GM12878 (cell line): ENCODE data around the gene YKT6. TPM values are rescaled to one million over a fixed set of nuclear protein-coding genes. Genes with fewer than 3 reads are reported as not detected.

Experiments used
- ATAC-seq: fragments of 200-7000 bp; cut with Tn5 transposase; 3 replicates; pipeline ENCODE4 v1.9.1; 2020; ENCODE audit warnings: mild to moderate bottlenecking, moderate library complexity
- BruUV-seq: library from RNA; stranded (reverse); fragments of 400-500 nt; replicated peaks from 2 replicates; lab custom pipeline; 2021; lab: Mats Ljungman, UMichigan
- CTCF ChIA-PET: fragments of 300-600 bp; sonication (Branson Sonifier 250); formaldehyde crosslinking; extraction: SDS; loops from one replicate; lab custom pipeline; 2021; ENCODE audit warnings: inconsistent platforms; lab: Yijun Ruan, JAX
- POLR2A ChIA-PET: fragments of 350-600 bp; formaldehyde crosslinking; extraction: SDS; loops from one replicate; lab custom pipeline; 2021; ENCODE audit warnings: inconsistent platforms; lab: Charles Lee
- RAD21 ChIA-PET: fragments of 300-600 bp; sonication (Branson Sonifier 250); formaldehyde crosslinking; loops from one replicate; lab custom pipeline; 2023; ENCODE audit warnings: antibody characterized with exemption; ENCODE audit not compliant: unreplicated experiment; lab: Charles Lee
- SMC1A ChIA-PET: fragments of 300-600 bp; sonication (Branson Sonifier 250); formaldehyde crosslinking; loops from one replicate; lab custom pipeline; 2023; ENCODE audit not compliant: unreplicated experiment, uncharacterized antibody; lab: Charles Lee
- DNase-seq: peaks from one replicate; pipeline ENCODE4 v3.0.0-alpha.2; 2011; ENCODE audit warnings: low read depth, low spot score
- FAIRE-seq: peaks from 3 replicates; lab custom pipeline; 2011; peaks lifted over from hg19 to GRCh38; lab: Jason Lieb, UNC
- H2AFZ ChIP-seq: 2 replicates; pipeline ENCODE4 v1.6.0; 2011; ENCODE audit warnings: low read depth, low read length, control low read depth; ENCODE audit not compliant: control insufficient read depth
- H3K27ac ChIP-seq: 2 replicates; pipeline ENCODE4 v1.5.1; 2011; ENCODE audit warnings: control low read depth; ENCODE audit not compliant: control insufficient read depth, insufficient read depth
- H3K27me3 ChIP-seq, 2 experiments: replicated peaks in 1 of 2; 2 replicates each; pipeline versions ENCODE4 v1.6.0 to v1.6.1; 2011; ENCODE audit warnings: low read length in 1 of 2; ENCODE audit not compliant: control insufficient read depth in 2 of 2, insufficient read depth in 2 of 2
- H3K36me3 ChIP-seq, 2 experiments: 2 replicates each; pipeline ENCODE4 v1.5.1; 2011; ENCODE audit warnings: low read length in 1 of 2; ENCODE audit not compliant: control insufficient read depth in 2 of 2, insufficient read depth in 2 of 2
- H3K4me1 ChIP-seq: 2 replicates; pipeline ENCODE4 v1.6.1; 2011; ENCODE audit warnings: mild to moderate bottlenecking, low read length, moderate library complexity, mixed read lengths; ENCODE audit not compliant: control insufficient read depth, insufficient read depth
- H3K4me2 ChIP-seq: 2 replicates; pipeline ENCODE4 v1.6.0; 2011; ENCODE audit warnings: control low read depth; ENCODE audit not compliant: control insufficient read depth, insufficient read depth
- H3K4me3 ChIP-seq: fragments of 200-600 bp; sonication (generic); 2 replicates; pipeline ENCODE4 v1.5.1; 2016
- H3K79me2 ChIP-seq: 2 replicates; pipeline ENCODE4 v1.6.0; 2011; ENCODE audit warnings: low read length; ENCODE audit not compliant: control insufficient read depth, insufficient read depth
- H3K9ac ChIP-seq: 2 replicates; pipeline ENCODE4 v1.8.0; 2011; ENCODE audit warnings: low read length, control low read depth, mixed read lengths; ENCODE audit not compliant: control insufficient read depth, insufficient read depth
- H3K9me3 ChIP-seq: replicated peaks from 3 replicates; pipeline ENCODE4 v1.5.1; 2011; ENCODE audit warnings: mild to moderate bottlenecking, low read length; ENCODE audit not compliant: control insufficient read depth, insufficient read depth
- H4K20me1 ChIP-seq: 2 replicates; pipeline ENCODE4 v1.6.0; 2011; ENCODE audit not compliant: control insufficient read depth, insufficient read depth
- CHD1 ChIP-seq: IDR thresholded peaks from 2 replicates; pipeline ENCODE4 v1.6.1; 2012; ENCODE audit warnings: low read depth, low read length, improper control_type of control experiment
- CHD4 ChIP-seq: fragments of 200-600 bp; sonication (generic); IDR thresholded peaks from 2 replicates; pipeline ENCODE4 v1.6.1; 2016; ENCODE audit warnings: mild to moderate bottlenecking
- CREM ChIP-seq: IDR thresholded peaks from 2 replicates; pipeline ENCODE4 v1.6.1; 2014; ENCODE audit warnings: antibody characterized with exemption, low read depth
- CTCF ChIP-seq, 3 experiments: IDR thresholded peaks in 2 of 3; conservative IDR thresholded peaks in 1 of 3; 2 replicates each; pipeline ENCODE4 v1.5.1; 2011; ENCODE audit warnings: low read depth in 3 of 3, low read length in 3 of 3, mild to moderate bottlenecking in 3 of 3, control low read depth in 2 of 3, moderate library complexity in 2 of 3, inconsistent platforms in 1 of 3, mixed read lengths in 1 of 3; ENCODE audit not compliant: control insufficient read depth in 2 of 3, insufficient read depth in 1 of 3; ENCODE audit errors: extremely low read depth in 1 of 3
- EED ChIP-seq: sonication (generic); IDR thresholded peaks from 2 replicates; pipeline ENCODE4 v1.6.1; 2016; ENCODE audit warnings: antibody characterized with exemption, low read depth
- EZH2 ChIP-seq: IDR thresholded peaks from 2 replicates; pipeline ENCODE4 v1.6.1; 2012; ENCODE audit warnings: low read depth, mild to moderate bottlenecking, control low read depth, inconsistent platforms, low read length, borderline replicate concordance; ENCODE audit not compliant: control insufficient read depth
- GABPA ChIP-seq: IDR thresholded peaks from 2 replicates; pipeline ENCODE4 v1.6.1; 2014; ENCODE audit warnings: antibody characterized with exemption, low read depth, mild to moderate bottlenecking, inconsistent platforms
- LARP7 ChIP-seq: fragments of 450-650 bp; IDR thresholded peaks from 2 replicates; pipeline ENCODE4 v1.6.1; 2017; ENCODE audit warnings: mild to moderate bottlenecking
- MTA2 ChIP-seq: fragments of 450-650 bp; IDR thresholded peaks from 2 replicates; pipeline ENCODE4 v1.6.1; 2016; ENCODE audit warnings: low read depth, mild to moderate bottlenecking, moderate library complexity
- MTA3 ChIP-seq: IDR thresholded peaks from 2 replicates; pipeline ENCODE4 v1.6.1; 2012; ENCODE audit warnings: low read length, inconsistent platforms, borderline replicate concordance
- PML ChIP-seq: IDR thresholded peaks from 2 replicates; pipeline ENCODE4 v1.6.1; 2012; ENCODE audit warnings: low read length, inconsistent platforms
- SIN3A ChIP-seq: IDR thresholded peaks from 2 replicates; pipeline ENCODE4 v1.6.1; 2012; ENCODE audit warnings: low read depth, low read length, improper control_type of control experiment
- TARDBP ChIP-seq: IDR thresholded peaks from 2 replicates; pipeline ENCODE4 v1.6.1; 2016; ENCODE audit warnings: borderline replicate concordance
- USF2 ChIP-seq: IDR thresholded peaks from 2 replicates; pipeline ENCODE4 v1.6.1; 2011; ENCODE audit warnings: low read depth, low read length, improper control_type of control experiment, borderline replicate concordance
- WGBS: methylation state at CpG from one replicate; pipeline ENCODE4 v1.1.6; 2016; ENCODE audit warnings: low lambda C conversion rate; ENCODE audit not compliant: insufficient replicate concordance, insufficient coverage; ENCODE audit errors: missing lambda C conversion rate; 5-methylcytosine and 5-hydroxymethylcytosine counted together
- in situ Hi-C: fragments of 300-500 bp; cut with MboI; formaldehyde crosslinking; loops from 9 replicates; pipeline ENCODE4 v1.14.3; 2018; ENCODE audit warnings: mixed read lengths
- intact Hi-C: fragments of 100-400 bp; cut with micrococcal nuclease; formaldehyde crosslinking; loops from one replicate; pipeline ENCODE4 v1.14.2; 2022; ENCODE audit not compliant: unreplicated experiment
- polyA plus RNA-seq, 11 experiments: library from polyadenylated mRNA; depleted of rRNA in 4 of 11; unstranded in 6 of 11; stranded (reverse) in 5 of 11; fragments of >200 nt; fragmentation: Nextera tagmentation in 4 of 11; fragmentation: Illumina TruSeq in 1 of 11; extraction: Ambion mirVana in 4 of 11; extraction: Trizol in 1 of 11; gene quantifications; 1 replicate in 1 of 11; 2 replicates in 10 of 11; pipeline versions ENCODE4 v1.2.1 to v1.2.3, GENCODE V29; 2011 to 2016; ENCODE audit warnings: inconsistent platforms in 2 of 11, missing spikeins in 2 of 11, low read depth in 1 of 11
- total RNA-seq, 4 experiments: library from RNA; depleted of rRNA in 3 of 4; stranded (reverse); fragments of >200 nt in 3 of 4; fragmentation: Illumina TruSeq in 1 of 4; extraction: Trizol in 1 of 4; gene quantifications; 2 replicates each; pipeline versions ENCODE4 v1.2.1 to v1.2.3, GENCODE V29; 2013 to 2021

The YKT6 gene
- total and polyA plus RNA-seq, 10 of the 15 experiments (the other 5 are each of a cell fraction or from before 2014, with no cell fraction given) = 1.7 to 95.2 (median 70.5) TPM

GRCh38 chr7:44259547-44260457 is 59.0 kb downstream of the YKT6 start:
- FAIRE-seq (no peak), ATAC-seq (no peak), DNase-seq (no peak)
- WGBS = 87% methylated on average over 18 of the region's 18 CpGs
- no peaks in the 10 kb centered on the region for H3K27me3 ChIP-seq
- no TSS peak for BruUV-seq
- H3K36me3 ChIP-seq = no peaks in the 10 kb centered on the region
- no peaks in the 10 kb centered on the region for H3K9me3 ChIP-seq
- SMC1A ChIA-PET = interaction anchor here (0.8 to 1.1 kb wide), 3 partner anchors 19 to 306 kb away, joined by 3 read pairs; no protein-coding TSS in a partner anchor
- RAD21 ChIA-PET = interaction anchor here (0.7 to 1.5 kb wide), 3 partner anchors 14 to 20 kb away, joined by 3 to 4 read pairs (median 4); no protein-coding TSS in a partner anchor
- H3K4me1 ChIP-seq = peaks cover 28% of the 10 kb centered on the region
- intact Hi-C loops = no loop called here
- no peaks in the 10 kb centered on the region for H3K79me2 ChIP-seq
- POLR2A ChIA-PET = interaction anchor here (0.6 to 1.5 kb wide), 4 partner anchors 49 to 589 kb away, joined by 3 to 9 read pairs (median 4); no protein-coding TSS in a partner anchor
- no peak overlapping the region for H3K9ac ChIP-seq
- no peak overlapping the region for H3K4me3 ChIP-seq
- CTCF ChIA-PET = interaction anchor here (0.6 to 2.1 kb wide), 8 partner anchors 9 to 203 kb away, joined by 3 to 9 read pairs (median 4); no protein-coding TSS in a partner anchor
- no peak for TF ChIP-seq PML
- no peak for TF ChIP-seq EED
- no peak for TF ChIP-seq SIN3A
- in situ Hi-C loops = no loop called here
- H4K20me1 ChIP-seq = no peaks in the 10 kb centered on the region
- H3K27ac ChIP-seq = no peak overlapping the region
- no peak overlapping the region for H3K4me2 ChIP-seq
- no peak overlapping the region for H2AFZ ChIP-seq

GRCh38 chr7:44261240-44261639 is 60.5 kb downstream of the YKT6 start:
- no peaks in the 10 kb centered on the region for H3K9me3 ChIP-seq
- H3K27ac ChIP-seq = no peak overlapping the region
- 1% methylated on average over 5 of the region's 5 CpGs for WGBS
- CTCF ChIA-PET = interaction anchor here (1.2 kb wide), 1 partner anchor 18 kb away, joined by 3 read pairs; no protein-coding TSS in a partner anchor
- in situ Hi-C loops = no loop called here
- POLR2A ChIA-PET = interaction anchor here (0.6 to 0.7 kb wide), 2 partner anchors 208 to 477 kb away, joined by 4 read pairs; no protein-coding TSS in a partner anchor
- intact Hi-C loops = no loop called here
- RAD21 ChIA-PET = interaction anchor here (1.0 to 1.3 kb wide), 3 partner anchors 17 to 214 kb away, joined by 3 to 4 read pairs (median 3); no protein-coding TSS in a partner anchor
- no peak overlapping the region for H3K4me3 ChIP-seq
- SMC1A ChIA-PET = no interaction called here
- no peaks in the 10 kb centered on the region for H3K79me2 ChIP-seq
- BruUV-seq = no TSS peak
- H3K9ac ChIP-seq = no peak overlapping the region
- H3K4me1 ChIP-seq = peaks cover 28% of the 10 kb centered on the region
- no peaks in the 10 kb centered on the region for H3K27me3 ChIP-seq
- FAIRE-seq = no peak
- peak; percentile 2; the same call in 2 of the 3 replicates for ATAC-seq
- no peaks in the 10 kb centered on the region for H3K36me3 ChIP-seq
- H3K4me2 ChIP-seq = no peak overlapping the region
- no peak for DNase-seq
- no peak overlapping the region for H2AFZ ChIP-seq
- no peaks in the 10 kb centered on the region for H4K20me1 ChIP-seq
- TF ChIP-seq CHD1 = no peak
- no peak for TF ChIP-seq TARDBP
- TF ChIP-seq MTA3 = no peak
- TF ChIP-seq CREM = no peak
- TF ChIP-seq GABPA = no peak
- TF ChIP-seq CTCF (IDR thresholded peaks at IDR 0.05 in 2 of 3, conservative IDR thresholded peaks at IDR 0.05 in 1 of 3; ENCODE audit: control insufficient read depth in 2 of 3, extremely low read depth in 1 of 3, insufficient read depth in 1 of 3, low read depth in 3 of 3, low read length in 3 of 3) = no peak; a peak in 1 of 6 replicates
- peak; percentile 20; the same call in 1 of the 2 replicates for TF ChIP-seq MTA2
- no peak for TF ChIP-seq CHD4
- no peak for TF ChIP-seq USF2
- TF ChIP-seq EZH2 = no peak
- TF ChIP-seq LARP7 = no peak
